GM19023 (cell line): Measurements from ENCODE around the gene SORCS2.

Experiments used
- ATAC-seq: cut with Tn5 transposase; IDR thresholded peaks from one replicate; pipeline ENCODE4 v1.9.1; 2021; ENCODE audit warnings: mild to moderate bottlenecking, moderate library complexity; ENCODE audit not compliant: unreplicated experiment

Gene SORCS2

DNA sequence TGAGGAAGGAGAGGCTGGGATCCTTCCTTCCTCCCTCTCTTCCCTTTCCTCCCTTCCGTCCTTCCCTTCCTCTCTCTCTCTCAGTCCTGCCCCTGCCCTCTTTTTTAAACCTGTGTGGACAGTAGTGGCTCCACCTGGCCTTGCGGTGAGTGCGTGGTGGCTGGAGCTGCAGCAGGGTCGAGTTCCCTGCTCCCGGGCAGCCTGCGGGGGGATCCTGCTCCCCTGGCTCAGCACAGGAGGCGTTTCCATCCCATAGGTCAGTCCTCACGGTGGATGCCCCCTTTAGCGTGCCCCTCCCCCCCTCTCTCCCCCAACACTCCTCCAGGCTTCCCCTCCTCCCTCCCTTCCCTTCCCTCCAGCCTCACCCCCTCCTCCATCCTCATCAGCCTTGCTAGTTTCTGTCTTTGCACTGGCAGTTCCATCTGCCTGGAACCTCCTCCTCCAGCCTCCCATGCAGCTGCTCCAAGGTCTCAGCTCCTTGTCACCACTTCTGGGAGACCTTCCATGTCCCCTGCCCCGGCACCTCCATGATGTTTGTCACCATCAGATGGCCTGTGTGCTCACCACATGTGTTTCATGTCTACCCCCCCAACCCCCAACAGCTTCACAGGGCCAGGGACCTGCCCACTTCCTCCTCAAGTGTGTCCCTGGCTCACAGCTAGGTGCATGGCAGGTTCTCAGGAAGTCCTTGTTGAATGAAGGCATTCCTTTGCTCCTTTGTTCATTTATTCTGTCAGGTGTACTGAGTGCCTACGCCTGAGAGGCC, 174.0 kb downstream of the SORCS2 start:
- ATAC-seq, result no peak

GRCh38 chr4:7366954-7367353, 174.6 kb downstream of the SORCS2 start:
- no peak for ATAC-seq

- no peak for ATAC-seq
Observed at GRCh38 chr4:7367406-7367805, 175.1 kb downstream of the SORCS2 start.

- ATAC-seq, result no peak
Observed at GRCh38 chr4:7367864-7368277, 175.5 kb downstream of the SORCS2 start.

- ATAC-seq, result no peak
Observed at GRCh38 chr4:7368296-7368695, 176.0 kb downstream of the SORCS2 start.

DNA sequence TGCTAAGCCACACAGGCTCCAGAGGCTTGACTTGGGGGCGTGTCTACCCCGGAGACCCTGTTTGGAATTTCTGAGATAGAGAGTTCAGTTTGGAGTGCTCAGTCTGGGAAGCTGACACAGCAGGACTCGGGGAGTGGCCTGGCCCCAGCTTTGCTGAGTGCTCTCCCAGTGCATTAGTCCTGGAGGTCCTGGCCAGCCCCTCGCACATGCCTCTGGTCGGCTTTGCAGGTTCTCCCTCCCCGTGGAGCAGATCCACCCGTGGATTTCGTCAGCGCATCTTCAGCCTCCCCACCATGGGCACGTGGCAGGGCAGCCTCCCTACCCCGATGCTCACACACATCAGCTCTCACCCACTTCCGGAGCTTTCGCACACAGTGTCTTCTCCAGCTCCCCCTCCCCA, 177.2 kb downstream of the SORCS2 start:
- ATAC-seq, result no peak

GRCh38 chr4:7370038-7370437, 177.7 kb downstream of the SORCS2 start:
- no peak for ATAC-seq

- no peak for ATAC-seq
Observed at GRCh38 chr4:7371210-7371941, 179.0 kb downstream of the SORCS2 start.

DNA sequence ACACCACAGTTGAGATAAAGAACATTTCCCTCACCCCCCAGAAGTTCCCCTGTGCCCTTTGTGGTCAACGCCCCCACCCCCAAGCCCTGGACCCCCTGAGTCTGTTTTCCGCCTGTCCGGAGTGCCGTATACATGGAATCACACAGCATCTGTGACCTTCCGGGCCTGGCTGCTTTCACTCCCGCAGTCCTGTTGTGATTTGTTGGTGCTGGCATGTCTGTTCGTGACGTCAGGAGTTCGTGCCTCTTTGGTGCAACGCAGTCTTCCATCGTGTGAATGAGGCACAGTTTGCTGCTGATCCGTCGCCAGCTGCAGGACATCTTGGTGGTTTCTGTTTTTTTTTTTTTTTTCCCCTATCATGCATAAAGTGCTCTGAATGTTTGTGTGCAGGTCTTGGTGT, 180.3 kb downstream of the SORCS2 start:
- no peak for ATAC-seq

DNA sequence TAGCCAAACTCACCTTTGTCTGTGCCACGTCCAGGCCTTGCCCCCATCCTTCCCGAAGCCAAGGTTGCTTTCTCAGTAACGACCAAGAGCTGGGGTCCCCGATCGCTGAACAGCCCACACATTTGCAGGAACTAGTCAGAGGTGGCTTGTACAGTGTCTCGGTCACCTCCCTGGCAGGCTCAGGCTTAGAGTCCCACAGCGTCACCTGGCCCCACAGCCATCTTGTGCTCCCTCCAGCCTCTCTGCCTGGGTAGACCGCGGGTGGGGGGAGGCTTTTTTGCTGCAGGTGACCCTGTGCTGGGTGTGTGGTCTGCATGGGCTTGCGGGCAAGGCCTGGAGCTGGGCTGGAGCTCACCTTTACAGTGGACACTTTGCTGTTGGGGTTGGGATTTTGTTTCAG, 182.2 kb downstream of the SORCS2 start:
- no peak for ATAC-seq

GRCh38 chr4:7375427-7375826, 183.1 kb downstream of the SORCS2 start:
- no peak for ATAC-seq

DNA sequence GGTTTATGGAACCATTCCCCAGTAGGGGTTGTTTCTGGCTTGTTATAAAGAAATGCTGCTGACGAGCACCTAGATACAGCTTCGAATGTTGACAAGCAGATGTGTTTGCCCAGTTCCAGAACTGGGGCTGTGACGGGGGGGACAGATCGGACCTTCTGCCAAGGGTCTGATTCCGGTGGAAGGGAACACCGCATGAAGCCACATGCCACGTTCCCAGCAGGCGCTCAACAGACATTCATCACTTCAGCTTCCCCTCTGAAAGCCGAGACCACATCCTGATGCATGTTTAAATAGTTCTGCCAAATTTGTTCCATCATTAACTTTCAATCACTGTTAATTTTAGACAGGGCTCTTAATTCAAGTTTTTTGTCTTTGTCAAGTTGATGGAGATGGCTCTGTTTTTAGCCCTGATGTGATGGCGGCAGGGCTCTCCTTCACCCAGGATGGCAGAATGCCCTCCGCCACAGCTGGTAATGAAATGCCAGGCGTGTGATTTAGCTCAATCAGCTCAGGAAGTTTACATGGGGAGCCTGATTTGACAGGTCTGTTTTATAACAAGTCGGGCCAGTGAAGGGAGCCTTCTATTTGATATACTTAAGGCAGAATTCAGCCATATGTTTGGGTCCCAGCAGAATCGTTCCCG, 185.0 kb downstream of the SORCS2 start:
- no peak for ATAC-seq

DNA sequence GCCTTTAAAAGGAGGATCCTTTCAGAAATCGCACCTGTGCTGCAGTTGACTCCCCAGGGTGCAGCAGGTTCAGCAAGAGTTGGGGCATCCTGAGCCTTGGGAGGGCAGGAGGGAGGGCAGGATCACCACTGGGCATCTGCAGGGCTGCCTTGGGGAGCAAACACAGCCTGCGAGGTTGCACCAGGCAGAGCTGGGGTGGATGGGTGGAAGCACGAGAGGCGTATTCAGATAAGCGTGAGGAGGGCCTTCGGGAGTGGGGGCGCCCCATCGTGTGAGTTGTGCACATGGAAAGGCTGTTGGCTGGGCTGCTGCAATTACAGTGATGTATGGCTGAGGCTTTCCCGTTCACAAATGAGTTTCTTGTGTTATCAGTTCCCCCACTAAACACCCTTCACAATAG, 186.8 kb downstream of the SORCS2 start:
- no peak for ATAC-seq

DNA sequence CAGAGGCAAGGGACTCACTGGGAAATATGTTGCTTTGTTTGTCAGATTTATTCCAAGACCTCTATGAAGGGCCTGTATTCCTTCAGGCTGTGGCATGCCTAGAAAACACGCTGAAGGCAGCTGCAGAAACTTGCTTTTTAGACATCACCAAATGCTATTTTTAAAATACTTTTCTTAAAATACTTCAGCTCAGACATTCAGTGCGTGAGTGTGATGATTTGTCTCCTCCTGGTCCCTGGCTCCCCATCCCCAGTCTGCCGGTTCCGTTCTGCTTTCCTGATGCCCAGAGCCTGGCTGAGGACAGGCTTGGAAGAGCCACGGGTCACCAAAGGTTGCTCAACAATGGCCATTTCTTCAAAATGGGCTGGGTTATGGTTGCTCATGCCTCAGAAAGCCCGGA, 187.4 kb downstream of the SORCS2 start:
- ATAC-seq, result no peak

DNA sequence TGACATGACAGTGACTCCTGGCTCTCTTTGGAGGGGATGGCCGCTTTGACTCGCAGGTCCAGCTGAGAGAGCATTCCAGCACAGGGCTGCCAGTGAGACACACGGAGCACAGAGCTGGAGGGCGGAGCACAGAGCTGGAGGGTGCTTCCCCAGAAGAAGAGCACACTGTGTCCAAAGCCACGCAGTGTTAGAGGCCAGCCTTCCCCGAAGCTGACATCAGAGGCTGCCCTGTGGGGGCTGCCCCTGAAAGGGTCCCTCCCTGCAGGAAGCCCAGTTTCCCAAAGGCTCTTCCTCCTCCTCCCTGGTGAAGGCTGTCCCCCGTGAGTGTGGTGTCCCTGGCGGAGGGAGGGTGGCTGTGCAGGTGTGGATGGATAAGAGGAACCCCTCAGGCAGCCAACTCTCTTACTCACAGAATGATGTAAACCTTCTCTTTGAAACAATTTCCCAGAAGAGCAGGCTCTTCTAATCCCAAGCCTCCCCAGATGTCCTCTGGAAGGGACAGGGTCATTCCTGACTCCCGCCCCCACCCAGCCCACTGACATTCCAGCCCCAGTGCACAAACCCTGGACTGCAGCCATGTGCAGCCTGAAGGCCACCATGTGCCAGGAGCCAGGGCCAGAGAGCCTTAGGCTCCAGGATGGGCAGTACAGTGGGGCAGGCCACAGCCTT, 189.0 kb downstream of the SORCS2 start:
- ATAC-seq, result no peak

- ATAC-seq, result no peak
Observed at GRCh38 chr4:7381890-7382633, 189.7 kb downstream of the SORCS2 start.

DNA sequence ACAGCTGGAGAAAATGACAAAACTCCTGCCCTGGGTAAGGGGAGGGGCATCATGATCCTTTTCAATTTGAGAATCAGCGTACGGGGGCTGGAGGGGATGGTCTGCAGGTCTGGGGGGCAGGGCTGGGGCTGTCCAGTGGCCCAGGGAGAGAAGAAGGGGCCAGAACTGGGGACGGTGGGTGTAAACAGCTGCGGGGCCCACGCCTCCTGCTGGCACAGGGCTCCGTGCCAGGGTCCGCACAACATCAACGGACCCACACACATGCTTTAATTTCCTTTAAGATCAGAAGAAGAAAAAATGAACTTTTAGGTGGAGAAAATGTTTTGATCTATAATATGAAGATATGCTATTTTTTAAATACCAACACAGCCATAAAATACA, 190.3 kb downstream of the SORCS2 start:
- ATAC-seq, result no peak

DNA sequence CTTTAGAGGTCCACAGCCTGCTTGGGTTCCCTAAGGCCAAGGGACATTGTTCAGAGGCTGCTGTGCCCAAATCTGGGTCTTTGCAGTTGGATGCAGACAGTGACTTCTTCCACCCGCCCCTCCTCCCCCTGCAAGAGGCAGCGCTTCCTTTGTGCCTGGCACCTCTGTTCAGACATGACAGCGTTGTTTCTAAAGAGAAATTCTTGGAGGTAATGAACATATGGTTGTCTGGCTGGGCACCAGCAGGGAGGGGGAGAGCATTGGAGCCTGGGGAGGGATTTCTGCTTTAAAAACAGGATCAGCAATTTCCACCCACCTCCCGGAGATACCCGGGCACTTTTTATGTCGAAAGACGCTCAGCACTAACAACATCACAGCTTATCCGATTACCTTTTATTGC, 190.9 kb downstream of the SORCS2 start:
- no peak for ATAC-seq

DNA sequence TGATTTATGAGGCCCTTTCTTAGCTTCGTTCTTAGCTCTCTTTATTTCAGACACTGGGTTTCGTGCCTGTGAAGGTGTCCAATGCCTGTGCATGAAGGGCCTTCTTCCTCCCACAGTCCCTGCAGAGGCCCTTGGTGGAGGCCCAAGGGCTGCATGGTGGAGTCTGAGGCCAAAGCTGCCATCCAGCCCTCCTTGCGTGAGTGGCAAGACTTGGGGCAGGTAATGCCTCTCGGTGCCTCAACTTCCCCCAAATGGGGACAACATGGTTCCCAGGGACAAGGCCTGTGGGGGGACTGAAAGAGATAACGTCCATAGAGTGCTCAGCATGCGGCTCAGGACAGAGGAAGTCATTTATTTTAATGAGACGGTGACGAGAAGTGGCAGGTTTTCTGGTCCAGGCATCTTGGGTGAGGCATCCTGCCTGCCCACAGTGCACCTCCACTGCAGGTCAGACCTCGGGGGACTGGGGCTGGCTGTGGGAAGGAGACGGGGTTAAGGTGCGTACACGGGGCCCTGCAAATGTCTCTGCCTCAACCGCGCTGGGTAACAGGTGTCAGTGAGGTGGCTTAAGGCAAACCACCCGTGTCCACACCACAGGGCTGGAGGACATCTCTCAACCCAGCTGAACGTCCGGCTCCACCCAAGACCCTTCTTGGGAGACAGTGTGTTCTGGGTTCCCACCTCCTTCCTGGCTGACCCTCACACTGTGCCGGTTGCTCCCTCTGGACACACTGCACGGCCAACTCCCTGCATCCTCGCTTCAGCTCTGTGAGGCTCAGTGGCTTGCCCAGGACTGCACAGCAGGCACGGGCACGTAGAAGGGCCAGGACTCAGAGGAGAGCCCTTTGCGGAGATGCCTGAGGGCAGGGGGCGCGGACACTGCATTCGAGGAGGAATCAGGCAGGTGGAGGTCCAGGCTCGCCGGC, 191.9 kb downstream of the SORCS2 start:
- ATAC-seq, result no peak
